GM18507 (cell line): Measurements from ENCODE around the gene MAD1L1.

Experiments used
- DNase-seq: peaks from one replicate; pipeline ENCODE4 v3.0.0; 2011; ENCODE audit warnings: low read depth; ENCODE audit not compliant: insufficient read length; ENCODE audit errors: extremely low spot score
- FAIRE-seq: peaks from 2 replicates; lab custom pipeline; 2011; peaks lifted over from hg19 to GRCh38; lab: Jason Lieb, UNC

MAD1L1 gene

DNA sequence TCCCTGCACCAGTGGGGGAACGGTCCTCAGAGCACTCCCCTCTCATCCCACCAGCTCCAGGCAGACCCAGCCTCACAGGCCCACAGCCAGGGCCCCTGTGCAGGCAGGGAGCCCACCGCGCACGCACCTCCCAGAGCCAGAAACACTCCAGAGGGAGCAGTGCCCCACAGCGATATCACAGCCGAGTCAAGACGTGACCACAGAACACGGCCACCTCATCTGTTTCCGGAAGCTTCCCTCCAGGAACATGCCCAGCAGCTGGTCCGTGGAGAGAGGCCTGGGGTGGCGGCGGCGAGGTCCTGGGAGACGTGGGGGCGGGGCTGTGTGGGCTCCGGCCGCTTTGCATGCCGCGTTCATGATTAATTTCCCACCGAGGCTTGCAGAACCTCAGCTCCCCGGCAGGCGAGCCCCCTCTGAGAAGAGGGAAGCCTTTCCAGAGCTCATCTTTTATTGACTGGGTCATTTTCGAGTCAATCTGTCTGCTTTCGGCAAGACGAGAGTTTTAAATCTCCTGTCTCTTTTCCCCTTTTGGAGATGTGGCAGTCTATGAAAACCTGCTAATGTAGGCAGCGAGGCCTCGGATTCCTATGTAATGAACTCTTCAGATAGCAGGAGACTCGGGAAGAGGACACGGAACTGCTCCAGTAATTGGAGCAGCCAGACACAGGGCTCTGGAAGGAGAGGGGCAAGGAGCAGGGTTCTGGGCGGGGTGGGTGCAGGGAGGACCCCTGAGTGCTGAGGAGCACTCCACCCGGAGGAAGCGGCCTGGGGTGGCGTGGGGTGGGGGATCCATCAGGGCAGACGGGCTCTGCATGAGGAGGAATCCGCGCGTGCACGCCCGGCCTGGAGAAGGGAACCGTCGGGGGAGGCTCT is 319.9 kb downstream of the MAD1L1 start:
- no peak for DNase-seq
- no peak for FAIRE-seq

DNA sequence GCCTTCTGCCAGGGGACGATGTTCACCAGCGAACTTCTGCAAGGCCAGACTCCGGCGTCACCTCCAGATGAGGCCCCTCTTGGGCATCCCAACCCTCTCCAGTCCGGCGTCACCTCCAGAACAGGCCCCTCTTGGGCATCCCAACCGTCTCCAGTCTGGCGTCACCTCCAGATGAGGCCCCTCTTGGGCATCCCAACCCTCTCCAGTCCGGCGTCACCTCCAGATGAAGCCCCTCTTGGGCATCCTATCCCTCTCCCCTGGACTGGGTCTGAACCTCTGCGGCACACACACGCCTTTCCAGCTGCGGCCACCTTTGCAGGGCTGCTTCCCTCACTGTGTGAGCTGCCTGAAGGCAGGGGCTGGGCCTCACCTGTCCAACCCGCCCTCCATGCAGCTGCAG is 321.2 kb downstream of the MAD1L1 start:
- FAIRE-seq (no peak), DNase-seq (no peak)

GRCh38 chr7:1910827-1911226 is 321.9 kb downstream of the MAD1L1 start:
- DNase-seq, result no peak
- FAIRE-seq, result no peak

DNA sequence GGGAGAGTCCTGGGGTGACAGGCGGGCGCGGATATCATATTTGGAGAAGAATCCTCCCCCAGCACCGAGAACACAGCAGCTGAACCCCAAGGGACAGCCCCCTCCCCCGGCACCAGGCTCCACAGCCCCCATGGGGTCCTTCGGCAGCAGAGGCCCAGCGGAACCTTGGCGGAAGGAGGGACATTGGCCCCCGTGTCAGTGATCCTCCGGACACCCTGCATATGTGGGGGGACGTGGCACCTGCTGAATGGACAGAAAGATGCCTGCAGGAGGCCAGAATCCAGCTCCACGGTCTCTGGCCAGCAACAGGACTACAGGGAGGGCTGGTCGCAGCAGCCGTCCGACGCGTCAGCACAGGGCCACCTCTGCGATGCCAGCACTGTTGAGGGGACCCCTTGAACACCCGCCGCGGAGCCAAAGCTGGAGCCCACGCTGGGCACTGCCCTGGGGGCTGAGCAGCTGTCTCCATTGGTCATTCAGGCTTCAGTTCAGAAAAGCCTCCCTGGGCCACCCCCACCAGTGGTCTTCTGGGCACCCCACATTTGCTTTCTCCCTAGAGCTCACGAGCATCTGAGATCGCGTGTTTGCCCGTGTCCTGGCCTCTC is 322.6 kb downstream of the MAD1L1 start:
- DNase-seq (no peak), FAIRE-seq (no peak)

DNA sequence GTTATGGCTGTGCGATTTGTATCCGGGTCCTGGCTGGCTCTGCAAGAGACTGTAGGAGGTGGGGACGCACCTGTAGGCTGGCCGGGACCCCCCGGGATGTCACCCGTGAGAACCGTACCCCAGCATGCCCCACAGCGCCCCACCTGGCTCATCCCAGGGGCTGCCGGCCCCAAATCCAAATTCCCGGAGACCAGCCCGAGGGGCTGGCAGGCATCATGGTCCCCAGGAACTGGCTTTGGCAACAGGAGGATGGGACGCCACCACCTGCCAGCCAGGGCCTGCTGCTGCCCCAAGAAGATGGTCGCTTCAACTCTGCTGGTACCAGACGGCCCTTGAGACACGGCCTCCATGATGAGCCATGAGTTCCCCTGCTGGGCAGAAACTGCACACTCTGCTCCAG is 323.3 kb downstream of the MAD1L1 start:
- DNase-seq (no peak), FAIRE-seq (no peak)

- DNase-seq (no peak), FAIRE-seq (no peak)
Observed at GRCh38 chr7:1908823-1909420, 323.8 kb downstream of the MAD1L1 start.

GRCh38 chr7:1907751-1908365 is 324.9 kb downstream of the MAD1L1 start:
- DNase-seq, result no peak
- no peak for FAIRE-seq

- no peak for DNase-seq
Observed at GRCh38 chr7:1906988-1907745, 325.6 kb downstream of the MAD1L1 start.

GRCh38 chr7:1906087-1906830 is 326.5 kb downstream of the MAD1L1 start:
- FAIRE-seq, result no peak
- DNase-seq, result no peak

More at GRCh38 chr7:1906988-1907745, 325.6 kb downstream of the MAD1L1 start:
- FAIRE-seq, result no peak

- no peak for FAIRE-seq
Observed at GRCh38 chr7:1902231-1902855, 330.4 kb downstream of the MAD1L1 start.

DNA sequence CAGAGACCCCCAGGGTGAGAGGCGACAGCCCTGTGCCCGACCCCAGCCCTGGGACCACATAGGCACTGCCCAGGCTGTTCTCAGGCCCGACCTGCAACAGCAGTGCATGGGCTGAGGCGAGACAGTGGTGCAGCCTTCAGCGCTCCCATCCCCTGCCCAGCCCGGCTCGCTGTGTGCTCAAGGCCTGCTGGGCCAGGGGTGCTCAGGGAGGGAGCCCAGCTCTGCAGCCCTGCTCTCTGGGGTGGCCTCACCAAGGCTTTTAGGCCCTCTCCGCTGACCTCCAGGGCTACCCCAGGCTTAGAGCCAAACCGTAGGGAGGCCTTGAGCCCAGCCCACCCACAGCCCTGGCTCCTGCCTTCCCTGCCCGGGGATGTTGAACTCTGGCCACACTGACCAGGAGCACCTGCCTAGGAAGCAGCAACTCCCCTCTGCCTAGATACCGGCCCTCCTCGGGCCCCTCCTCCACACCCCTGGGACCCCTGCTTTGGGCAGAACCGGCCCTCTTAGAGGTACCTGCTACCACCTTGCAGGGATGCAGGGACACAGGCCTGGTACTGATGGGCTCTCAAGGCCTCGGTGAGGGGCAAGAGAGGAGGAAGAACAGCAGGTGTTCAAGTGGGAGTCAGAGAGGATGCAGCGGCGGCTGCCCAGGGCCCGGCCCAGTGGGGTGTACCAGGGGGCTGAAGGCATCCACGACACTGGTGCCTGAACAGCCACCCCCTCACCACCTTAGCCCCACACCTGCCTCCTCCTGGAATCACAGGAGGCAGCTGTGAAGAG is 331.1 kb downstream of the MAD1L1 start:
- no peak for FAIRE-seq

More at GRCh38 chr7:1902231-1902855, 330.4 kb downstream of the MAD1L1 start:
- DNase-seq, result no peak

GRCh38 chr7:1900847-1901246 is 331.9 kb downstream of the MAD1L1 start:
- DNase-seq, result no peak
- FAIRE-seq, result no peak

More for the DNA sequence above, 331.1 kb downstream of the MAD1L1 start:
- DNase-seq, result no peak

- FAIRE-seq, result no peak
- DNase-seq, result no peak
Observed at GRCh38 chr7:1899951-1900762, 332.6 kb downstream of the MAD1L1 start.

DNA sequence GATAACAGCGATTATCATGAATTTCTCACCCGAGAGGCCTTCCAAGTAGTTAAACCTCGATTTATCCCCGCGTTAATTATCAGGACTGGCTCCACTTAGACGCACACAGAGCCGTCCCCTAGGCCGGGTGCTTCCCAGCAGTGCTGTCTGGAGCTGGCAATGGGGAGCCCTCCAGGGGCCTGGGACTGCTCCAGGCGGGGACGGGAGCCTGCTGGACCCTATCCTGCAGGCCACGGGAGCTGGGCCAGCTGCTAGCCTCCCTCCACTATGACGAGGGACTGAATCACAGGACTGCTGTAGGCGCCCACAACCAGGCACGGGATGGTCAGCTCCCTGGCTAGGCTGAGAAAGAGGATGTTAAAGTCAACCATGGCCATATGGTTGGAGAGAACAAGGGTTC is 333.5 kb downstream of the MAD1L1 start:
- DNase-seq (no peak), FAIRE-seq (no peak)

DNA sequence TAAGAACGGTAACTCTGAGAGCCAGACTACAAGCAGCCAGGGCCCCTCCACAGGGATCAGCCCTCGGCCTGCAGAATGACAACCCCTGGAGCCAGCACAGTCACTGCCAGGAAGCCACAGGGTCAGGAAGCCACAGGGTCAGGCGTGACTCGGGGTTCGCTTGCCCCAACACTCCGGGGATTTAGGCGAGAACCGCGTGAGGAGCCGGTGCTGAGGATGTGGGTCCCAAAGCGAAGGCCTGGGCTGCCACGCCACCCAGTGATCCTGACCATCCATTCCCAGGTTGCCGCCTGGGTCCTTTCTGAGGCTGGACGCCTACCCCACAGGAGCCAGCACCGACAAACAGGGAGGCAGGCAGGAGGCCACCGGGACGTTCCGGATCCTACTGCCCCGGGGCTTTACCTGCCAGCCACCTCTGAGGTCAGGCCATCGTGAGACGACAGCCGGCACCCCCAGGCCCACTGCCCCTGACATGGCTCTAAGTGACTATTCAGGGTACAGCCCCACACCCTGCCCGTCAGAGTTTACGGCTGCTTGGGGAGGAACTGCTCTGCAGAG is 334.0 kb downstream of the MAD1L1 start:
- DNase-seq (no peak), FAIRE-seq (no peak)

GRCh38 chr7:1897861-1898627 is 334.7 kb downstream of the MAD1L1 start:
- DNase-seq, result no peak
- no peak for FAIRE-seq
